SU-DHL-6 (cell line): ENCODE measurements around the gene CREBZF.
A peak's percentile ranks its signal among the peaks of the same experiment; 100 is the strongest.

Experiments used
- H2AFZ ChIP-seq: fragments of 200-600 bp; sonication (generic); 2 replicates; pipeline ENCODE4 v1.6.1; 2014; ENCODE audit warnings: low read depth, mild to moderate bottlenecking, moderate library complexity, mixed read lengths, antibody characterized with exemption, low read length; ENCODE audit not compliant: severe bottlenecking
- H3F3A ChIP-seq: fragments of 200-600 bp; shearing (Covaris generic); 2 replicates; pipeline ENCODE4 v1.6.0; 2016; ENCODE audit warnings: antibody characterized with exemption, mild to moderate bottlenecking; ENCODE audit not compliant: insufficient read depth
- H3K27ac ChIP-seq: fragments of 200-600 bp; sonication (generic); 2 replicates; pipeline ENCODE4 v1.5.1; 2016; ENCODE audit warnings: low read depth, mild to moderate bottlenecking, low read length, moderate library complexity, mixed read lengths
- H3K27me3 ChIP-seq: fragments of 200-600 bp; sonication (generic), shearing (Covaris generic); 2 replicates; pipeline ENCODE4 v1.6.0; 2014; ENCODE audit warnings: mild to moderate bottlenecking, low read length
- H3K36me3 ChIP-seq: fragments of 200-600 bp; sonication (generic); 2 replicates; pipeline ENCODE4 v1.6.1; 2014; ENCODE audit warnings: mild to moderate bottlenecking, low read length, mixed read lengths
- H3K4me2 ChIP-seq: fragments of 300-600, 200-600 bp; shearing (Covaris generic), sonication (generic); 2 replicates; pipeline ENCODE4 v1.6.0; 2014; ENCODE audit warnings: low read length, low read depth, mild to moderate bottlenecking; ENCODE audit not compliant: poor library complexity, severe bottlenecking
- H3K4me3 ChIP-seq: fragments of 200-600 bp; sonication (generic); 2 replicates; pipeline ENCODE4 v1.5.1; 2014; ENCODE audit warnings: antibody characterized with exemption, low read length, mild to moderate bottlenecking, mixed read lengths; ENCODE audit not compliant: insufficient read depth, poor library complexity, severe bottlenecking
- H3K79me2 ChIP-seq: fragments of 200-600 bp; sonication (generic); 2 replicates; pipeline ENCODE4 v1.6.1; 2014; ENCODE audit warnings: mild to moderate bottlenecking, low read length, moderate library complexity; ENCODE audit not compliant: insufficient read depth
- H3K9ac ChIP-seq: fragments of 200-600 bp; sonication (generic); 2 replicates; pipeline ENCODE4 v1.7.0; 2014; ENCODE audit warnings: mild to moderate bottlenecking, low read length
- H3K9me2 ChIP-seq: fragments of 200-600 bp; sonication (generic); replicated peaks from 2 replicates; pipeline ENCODE4 v1.6.1; 2014; ENCODE audit warnings: low read length; ENCODE audit not compliant: insufficient read depth
- H3K9me3 ChIP-seq: fragments of 200-600 bp; sonication (generic); 2 replicates; pipeline ENCODE4 v1.6.1; 2014; ENCODE audit warnings: low read length, mixed read lengths; ENCODE audit not compliant: insufficient read depth
- H4K20me1 ChIP-seq: fragments of 200-600 bp; sonication (generic); 2 replicates; pipeline ENCODE4 v1.6.1; 2014; ENCODE audit warnings: low read depth, mild to moderate bottlenecking, antibody characterized with exemption, low read length, moderate library complexity, mixed read lengths
- CTCF ChIP-seq: fragments of 200-600 bp; sonication (generic); IDR thresholded peaks from one replicate; pipeline ENCODE4 v1.5.1; 2017; ENCODE audit warnings: antibody characterized with exemption, mild to moderate bottlenecking, low read length, moderate library complexity; ENCODE audit not compliant: insufficient read depth, poor library complexity, severe bottlenecking
- EZH2phosphoT487 ChIP-seq: fragments of 200-600 bp; sonication (generic), shearing (Covaris generic); conservative IDR thresholded peaks from 2 replicates; pipeline ENCODE4 v1.6.1; 2018; ENCODE audit warnings: mild to moderate bottlenecking, antibody characterized with exemption, low read length, moderate library complexity, mixed read lengths

Gene CREBZF

GRCh38 chr11:85664615-85665481 is at the start of gene CREBZF:
TSS of gene CREBZF (minus strand) at chr11:85665129. CDS start at chr11:85664875, 254 bp downstream.
- Histone ChIP-seq H3K79me2 (peaks cover 50% of the 10 kb centered on the region), H3K9me2 (no peaks in the 10 kb centered on the region), H3F3A (peaks cover 14% of the 10 kb centered on the region), H3K27me3 (no peaks in the 10 kb centered on the region), H3K9ac (peak within 1 kb of the TSS; percentile 100), H3K4me3 (peak within 1 kb of the TSS; percentile 61), H4K20me1 (peaks cover 38% of the 10 kb centered on the region), H3K9me3 (no peaks in the 10 kb centered on the region), H3K36me3 (peaks cover 33% of the 10 kb centered on the region), H3K4me2 (peak within 1 kb of the TSS; percentile 74), H3K27ac (peak within 1 kb of the TSS; percentile 90), H2AFZ (peak within 1 kb of the TSS; percentile 82)
- no peak for TF ChIP-seq CTCF
- no peak for TF ChIP-seq EZH2phosphoT487

- no peak overlapping the region for H3K27ac ChIP-seq
Measured at GRCh38 chr11:85712953-85713352, 48.0 kb upstream of the CREBZF start.

GRCh38 chr11:85710917-85711316 is 46.0 kb upstream of the CREBZF start:
- Histone ChIP-seq H3K4me2 (no peak overlapping the region), H3K27ac (no peak overlapping the region), H2AFZ (no peak overlapping the region), H3K9me2 (no peaks in the 10 kb centered on the region), H3K79me2 (no peaks in the 10 kb centered on the region), H3K36me3 (no peaks in the 10 kb centered on the region), H3K9me3 (no peaks in the 10 kb centered on the region), H3F3A (no peaks in the 10 kb centered on the region), H3K4me3 (no peak overlapping the region), H3K27me3 (no peaks in the 10 kb centered on the region), H4K20me1 (no peaks in the 10 kb centered on the region), H3K9ac (no peak overlapping the region)
- TF ChIP-seq EZH2phosphoT487, result no peak
- no peak for TF ChIP-seq CTCF

More at GRCh38 chr11:85712953-85713352, 48.0 kb upstream of the CREBZF start:
- H2AFZ ChIP-seq, result no peak overlapping the region
- no peaks in the 10 kb centered on the region for H3K27me3 ChIP-seq
- no peaks in the 10 kb centered on the region for H3K9me2 ChIP-seq
- H3F3A ChIP-seq, result no peaks in the 10 kb centered on the region
- H3K4me3 ChIP-seq, result no peak overlapping the region
- H4K20me1 ChIP-seq, result no peaks in the 10 kb centered on the region
- no peaks in the 10 kb centered on the region for H3K9me3 ChIP-seq
- H3K79me2 ChIP-seq, result no peaks in the 10 kb centered on the region
- no peak overlapping the region for H3K9ac ChIP-seq
- TF ChIP-seq CTCF, result no peak
- TF ChIP-seq EZH2phosphoT487, result no peak
- H3K36me3 ChIP-seq, result no peaks in the 10 kb centered on the region
- H3K4me2 ChIP-seq, result no peak overlapping the region
